Fibroblast of lung (primary cell): Measurements from ENCODE around the gene ZNF157.

Experiments used
- CTCF ChIP-seq, 2 donors: IDR thresholded peaks in 1 of 2; conservative IDR thresholded peaks in 1 of 2; 1 replicate in 1 of 2; 2 replicates in 1 of 2; pipeline ENCODE4 v1.5.1; 2011 to 2012; ENCODE audit warnings: low read length in 2 of 2, control low read depth in 1 of 2, inconsistent platforms in 1 of 2, low read depth in 1 of 2, mild to moderate bottlenecking in 1 of 2
- EZH2 ChIP-seq: IDR thresholded peaks from 2 replicates; pipeline ENCODE4 v1.5.1; 2012; ENCODE audit warnings: low read length, control low read depth, mild to moderate bottlenecking; ENCODE audit errors: missing control alignments

GRCh38 chrX:47422444-47422843, 52.1 kb downstream of the ZNF157 start:
- TF ChIP-seq CTCF (conservative IDR thresholded peaks at IDR 0.05 in 1 of 2, IDR thresholded peaks at IDR 0.05 in 1 of 2; ENCODE audit: low read depth in 1 of 2, low read length in 2 of 2) (no peak), EZH2 (no peak)
